ENCODE data around the gene ARHGAP44. TPM values are rescaled to one million over a fixed set of nuclear protein-coding genes. Genes with fewer than 3 reads are reported as not detected.
A peak's percentile ranks its signal among the peaks of the same experiment; 100 is the strongest.
"Not testable (repeated sequence)": the region's sequence is repeated elsewhere in the genome, so short reads cannot be mapped to it uniquely, and the experiment has no call there.

ARHGAP44 gene
- total and polyA plus RNA-seq, 7 experiments from 2014 or later: 0.09 TPM; not detected in 5

DNA sequence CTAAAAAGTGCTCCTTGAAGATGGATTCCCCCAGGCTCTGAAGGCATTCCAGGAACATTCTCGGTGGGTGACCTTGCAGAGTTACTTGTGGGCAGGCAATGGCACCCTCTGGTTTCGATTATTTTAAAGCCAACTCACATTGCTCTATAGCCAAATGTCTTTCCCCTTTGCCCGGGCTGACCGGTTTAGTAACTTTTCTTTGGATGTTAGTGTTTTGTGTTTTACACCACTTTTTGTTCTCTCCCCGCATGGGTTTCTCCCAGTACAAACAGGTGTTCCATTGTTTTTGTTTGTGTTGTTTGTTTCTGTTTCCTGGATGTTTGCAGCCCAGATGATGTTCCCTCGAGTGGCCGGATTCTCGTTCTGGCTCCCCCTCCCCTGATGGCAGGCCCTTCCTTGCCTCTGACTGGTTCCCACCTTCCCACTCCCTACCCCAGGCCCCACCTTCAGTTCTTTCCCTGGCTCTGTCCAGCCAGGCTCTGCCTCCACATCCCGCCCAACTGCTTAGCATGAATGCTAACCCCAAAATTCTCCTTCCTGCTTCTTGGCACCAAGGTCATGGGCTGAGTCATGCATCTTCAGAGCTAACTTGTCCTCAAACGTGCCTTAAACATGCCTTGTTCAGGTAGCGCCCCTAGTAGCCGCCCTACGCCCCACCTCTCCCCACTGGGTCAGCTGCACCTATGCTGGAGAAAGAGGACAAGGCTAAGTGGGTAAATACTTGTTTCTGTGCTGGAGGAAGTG lies 187.9 kb downstream of the ARHGAP44 start:
- DNase-seq: no peak
- H3K4me3 ChIP-seq (ENCODE audit: low read length): no peak overlapping the region
- peaks cover 0 to 4% of the 10 kb centered on the region in 2 donors for H3K4me1 ChIP-seq (ENCODE audit: control insufficient read depth in 2 of 2, insufficient read depth in 2 of 2, low read length in 2 of 2)
- ATAC-seq: no peak
- H3K27ac ChIP-seq (ENCODE audit: low read depth, low read length): no peak overlapping the region
- H3K36me3 Mint-ChIP-seq: no peaks in the 10 kb centered on the region
- H3K36me3 ChIP-seq (ENCODE audit: control insufficient read depth in 2 of 3, insufficient read depth in 3 of 3, low read length in 3 of 3): no peaks in the 10 kb centered on the region
- ChIA-PET CTCF (no interaction called here), POLR2A (interaction anchor here (0.6 kb wide), 1 partner anchor 53 kb away, joined by 3 read pairs; no protein-coding TSS in a partner anchor)
- no peak overlapping the region for H3K27ac Mint-ChIP-seq
- no peak overlapping the region for H3K4me3 Mint-ChIP-seq
- intact Hi-C loops (cut with micrococcal nuclease): no loop called here
- H3K27me3 Mint-ChIP-seq: peaks cover 15 to 48% (median 29%) of the 10 kb centered on the region in 5 donors
- H3K4me1 Mint-ChIP-seq: peaks cover 0 to 5% (median 3%) of the 10 kb centered on the region in 7 donors
- no peaks in the 10 kb centered on the region for H3K9me3 ChIP-seq (ENCODE audit: control insufficient read depth in 2 of 3, low read length in 3 of 3)
- peaks cover 0 to 3% of the 10 kb centered on the region in 2 donors for H3K27me3 ChIP-seq (ENCODE audit: control insufficient read depth in 2 of 2, insufficient read depth in 2 of 2, low read length in 2 of 2)
- peaks cover 0 to 2% (median 0%) of the 10 kb centered on the region in 11 donors for H3K9me3 Mint-ChIP-seq

DNA sequence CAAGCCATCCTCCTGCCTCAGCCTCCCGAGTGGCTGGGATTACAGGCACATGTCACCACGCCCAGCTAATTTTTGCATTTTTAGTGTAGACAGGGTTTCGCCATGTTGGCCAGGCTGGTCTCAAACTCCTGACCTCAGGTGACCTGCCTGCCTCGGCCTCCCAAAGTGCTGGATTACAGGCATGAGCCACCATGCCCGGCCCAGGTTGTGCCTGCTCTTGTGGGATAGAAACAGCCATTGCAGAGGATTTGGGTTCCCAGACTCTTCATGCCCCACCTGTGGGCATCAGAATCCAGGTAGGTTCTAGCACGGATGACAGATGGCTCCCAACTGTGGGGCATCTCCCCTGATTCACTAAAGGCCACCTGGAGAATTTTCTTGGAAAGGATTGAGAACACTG lies 189.5 kb downstream of the ARHGAP44 start:
- H3K4me3 ChIP-seq (ENCODE audit: low read length); H3K27ac Mint-ChIP-seq; H3K4me1 Mint-ChIP-seq; H3K36me3 Mint-ChIP-seq; H3K9me3 ChIP-seq (ENCODE audit: control insufficient read depth in 2 of 3, low read length in 3 of 3); ATAC-seq; H3K27me3 ChIP-seq (ENCODE audit: control insufficient read depth in 2 of 2, insufficient read depth in 2 of 2, low read length in 2 of 2); CTCF ChIA-PET; POLR2A ChIA-PET; H3K9me3 Mint-ChIP-seq; intact Hi-C loops (cut with micrococcal nuclease); H3K36me3 ChIP-seq (ENCODE audit: control insufficient read depth in 2 of 3, insufficient read depth in 3 of 3, low read length in 3 of 3); DNase-seq; H3K27ac ChIP-seq (ENCODE audit: low read depth, low read length); H3K4me3 Mint-ChIP-seq; H3K4me1 ChIP-seq (ENCODE audit: control insufficient read depth in 2 of 2, insufficient read depth in 2 of 2, low read length in 2 of 2): not testable (repeated sequence)
- H3K27me3 Mint-ChIP-seq: peaks cover 7 to 38% (median 21%) of the 10 kb centered on the region in 5 donors

DNA sequence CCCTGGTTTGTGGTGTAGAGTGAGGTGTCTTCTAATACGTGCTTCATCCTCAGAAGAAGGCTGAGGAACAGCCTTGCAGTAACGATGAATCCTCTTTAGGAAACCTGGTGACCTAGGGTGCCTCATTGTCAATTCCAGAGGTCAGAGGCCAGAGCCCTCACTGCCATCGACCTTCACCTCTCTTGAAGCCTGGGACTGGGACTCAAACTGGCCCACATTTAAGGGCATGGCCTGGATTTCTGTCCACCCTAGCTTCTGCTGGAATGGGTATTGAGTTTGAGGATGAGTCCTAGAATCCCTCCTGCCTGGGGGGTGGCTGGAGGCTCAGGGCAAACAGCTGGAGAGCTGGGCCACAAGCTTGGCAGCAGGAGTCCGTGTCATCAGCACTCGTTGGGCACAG lies 189.9 kb downstream of the ARHGAP44 start:
- CTCF ChIA-PET: no interaction called here
- no peak for ATAC-seq
- Histone ChIP-seq H3K4me1 (ENCODE audit: control insufficient read depth in 2 of 2, insufficient read depth in 2 of 2, low read length in 2 of 2) (peaks cover 0 to 10% of the 10 kb centered on the region in 2 donors), H3K4me3 (ENCODE audit: low read length) (no peak overlapping the region), H3K27ac (ENCODE audit: low read depth, low read length) (no peak overlapping the region), H3K36me3 (ENCODE audit: control insufficient read depth in 2 of 3, insufficient read depth in 3 of 3, low read length in 3 of 3) (no peaks in the 10 kb centered on the region), H3K27me3 (ENCODE audit: control insufficient read depth in 2 of 2, insufficient read depth in 2 of 2, low read length in 2 of 2) (peaks cover 0 to 3% of the 10 kb centered on the region in 2 donors), H3K9me3 (ENCODE audit: control insufficient read depth in 2 of 3, low read length in 3 of 3) (no peaks in the 10 kb centered on the region)
- no peak overlapping the region for H3K27ac Mint-ChIP-seq
- H3K9me3 Mint-ChIP-seq: peaks cover 0 to 2% (median 0%) of the 10 kb centered on the region in 11 donors
- no peak overlapping the region for H3K4me3 Mint-ChIP-seq
- H3K27me3 Mint-ChIP-seq: peaks cover 7 to 37% (median 19%) of the 10 kb centered on the region in 5 donors
- no peak for DNase-seq
- intact Hi-C loops (cut with micrococcal nuclease): no loop called here
- peaks cover 0 to 11% (median 3%) of the 10 kb centered on the region in 7 donors for H3K4me1 Mint-ChIP-seq
- POLR2A ChIA-PET: no interaction called here
- no peaks in the 10 kb centered on the region for H3K36me3 Mint-ChIP-seq

DNA sequence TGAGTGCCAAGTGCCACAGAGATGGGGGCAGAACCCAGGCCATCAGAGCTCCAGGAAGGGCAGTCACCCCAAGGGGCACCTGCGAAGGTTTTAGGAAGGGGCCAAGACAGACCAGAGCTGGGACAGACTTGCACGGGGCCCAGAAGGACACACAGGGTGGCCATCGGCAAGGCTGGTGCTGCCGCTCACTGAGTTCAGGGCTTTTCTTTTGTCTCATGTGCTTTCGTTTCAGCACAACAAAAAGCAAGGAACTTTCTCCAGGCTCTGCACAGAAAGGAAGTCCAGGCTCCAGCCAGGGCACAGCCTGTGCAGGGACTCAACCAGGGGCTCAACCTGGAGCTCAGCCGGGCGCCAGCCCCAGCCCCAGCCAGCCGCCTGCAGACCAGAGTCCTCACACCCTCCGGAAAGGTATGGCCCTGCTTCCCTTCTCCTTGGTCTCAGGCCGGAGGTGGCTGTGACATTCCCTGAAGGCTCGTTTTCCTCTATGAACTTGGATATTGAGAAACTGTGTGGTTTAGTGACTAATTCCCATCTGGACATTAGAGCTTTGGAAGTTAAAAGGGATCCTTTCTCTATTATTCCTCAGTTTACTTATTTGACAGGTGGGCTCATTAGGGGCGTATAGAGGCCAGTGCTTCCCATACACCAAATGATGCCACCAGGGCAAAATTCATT lies 190.7 kb downstream of the ARHGAP44 start:
- Mint-ChIP-seq H3K27ac (no peak overlapping the region), H3K4me3 (no peak overlapping the region), H3K36me3 (no peaks in the 10 kb centered on the region), H3K9me3 (peaks cover 0 to 3% (median 0%) of the 10 kb centered on the region in 11 donors), H3K4me1 (peaks cover 0 to 8% (median 0%) of the 10 kb centered on the region in 7 donors), H3K27me3 (peaks cover 3 to 30% (median 16%) of the 10 kb centered on the region in 5 donors)
- Histone ChIP-seq H3K4me1 (ENCODE audit: control insufficient read depth in 2 of 2, insufficient read depth in 2 of 2, low read length in 2 of 2) (peaks cover 0 to 10% of the 10 kb centered on the region in 2 donors), H3K4me3 (ENCODE audit: low read length) (no peak overlapping the region), H3K36me3 (ENCODE audit: control insufficient read depth in 2 of 3, insufficient read depth in 3 of 3, low read length in 3 of 3) (no peaks in the 10 kb centered on the region), H3K27me3 (ENCODE audit: control insufficient read depth in 2 of 2, insufficient read depth in 2 of 2, low read length in 2 of 2) (peaks cover 0 to 3% of the 10 kb centered on the region in 2 donors), H3K27ac (ENCODE audit: low read depth, low read length) (no peak overlapping the region), H3K9me3 (ENCODE audit: control insufficient read depth in 2 of 3, low read length in 3 of 3) (no peaks in the 10 kb centered on the region)
- CTCF ChIA-PET: no interaction called here
- POLR2A ChIA-PET: no interaction called here
- intact Hi-C loops (cut with micrococcal nuclease): no loop called here
- DNase-seq: no peak
- ATAC-seq: no peak

DNA sequence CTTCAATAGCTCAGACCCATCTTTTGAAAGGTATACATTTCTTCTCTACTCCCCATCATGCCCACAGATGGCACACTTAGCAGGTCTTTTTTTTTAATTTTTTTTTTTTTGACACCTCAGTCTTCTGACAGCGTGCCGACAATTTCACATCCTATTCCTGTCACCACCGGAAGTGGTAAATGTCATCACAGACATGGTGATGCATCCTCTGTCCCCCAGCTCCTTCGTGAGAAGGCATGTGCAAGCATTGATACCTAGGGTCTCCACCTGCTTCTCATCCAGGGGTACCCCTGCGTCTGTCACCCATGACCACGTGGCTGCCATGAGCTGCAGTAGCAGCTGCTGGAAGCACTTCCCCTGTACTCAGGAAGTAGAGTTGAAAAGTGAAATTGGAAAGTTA lies 192.9 kb downstream of the ARHGAP44 start:
- Mint-ChIP-seq H3K36me3 (no peaks in the 10 kb centered on the region), H3K4me3 (no peak overlapping the region), H3K27ac (no peak overlapping the region), H3K27me3 (peaks cover 0 to 16% (median 10%) of the 10 kb centered on the region in 5 donors), H3K9me3 (peaks cover 0 to 2% (median 0%) of the 10 kb centered on the region in 11 donors), H3K4me1 (peaks cover 0 to 8% (median 0%) of the 10 kb centered on the region in 7 donors)
- H3K4me3 ChIP-seq (ENCODE audit: low read length): no peak overlapping the region
- no peak overlapping the region for H3K27ac ChIP-seq (ENCODE audit: low read depth, low read length)
- peaks cover 0 to 10% of the 10 kb centered on the region in 2 donors for H3K4me1 ChIP-seq (ENCODE audit: control insufficient read depth in 2 of 2, insufficient read depth in 2 of 2, low read length in 2 of 2)
- no peaks in the 10 kb centered on the region for H3K36me3 ChIP-seq (ENCODE audit: control insufficient read depth in 2 of 3, insufficient read depth in 3 of 3, low read length in 3 of 3)
- DNase-seq: no peak
- ATAC-seq: peak; percentile 63
- ChIA-PET CTCF (no interaction called here), POLR2A (no interaction called here)
- intact Hi-C loops (cut with micrococcal nuclease): no loop called here
- H3K9me3 ChIP-seq (ENCODE audit: control insufficient read depth in 2 of 3, low read length in 3 of 3): no peaks in the 10 kb centered on the region
- H3K27me3 ChIP-seq (ENCODE audit: control insufficient read depth in 2 of 2, insufficient read depth in 2 of 2, low read length in 2 of 2): no peaks in the 10 kb centered on the region

DNA sequence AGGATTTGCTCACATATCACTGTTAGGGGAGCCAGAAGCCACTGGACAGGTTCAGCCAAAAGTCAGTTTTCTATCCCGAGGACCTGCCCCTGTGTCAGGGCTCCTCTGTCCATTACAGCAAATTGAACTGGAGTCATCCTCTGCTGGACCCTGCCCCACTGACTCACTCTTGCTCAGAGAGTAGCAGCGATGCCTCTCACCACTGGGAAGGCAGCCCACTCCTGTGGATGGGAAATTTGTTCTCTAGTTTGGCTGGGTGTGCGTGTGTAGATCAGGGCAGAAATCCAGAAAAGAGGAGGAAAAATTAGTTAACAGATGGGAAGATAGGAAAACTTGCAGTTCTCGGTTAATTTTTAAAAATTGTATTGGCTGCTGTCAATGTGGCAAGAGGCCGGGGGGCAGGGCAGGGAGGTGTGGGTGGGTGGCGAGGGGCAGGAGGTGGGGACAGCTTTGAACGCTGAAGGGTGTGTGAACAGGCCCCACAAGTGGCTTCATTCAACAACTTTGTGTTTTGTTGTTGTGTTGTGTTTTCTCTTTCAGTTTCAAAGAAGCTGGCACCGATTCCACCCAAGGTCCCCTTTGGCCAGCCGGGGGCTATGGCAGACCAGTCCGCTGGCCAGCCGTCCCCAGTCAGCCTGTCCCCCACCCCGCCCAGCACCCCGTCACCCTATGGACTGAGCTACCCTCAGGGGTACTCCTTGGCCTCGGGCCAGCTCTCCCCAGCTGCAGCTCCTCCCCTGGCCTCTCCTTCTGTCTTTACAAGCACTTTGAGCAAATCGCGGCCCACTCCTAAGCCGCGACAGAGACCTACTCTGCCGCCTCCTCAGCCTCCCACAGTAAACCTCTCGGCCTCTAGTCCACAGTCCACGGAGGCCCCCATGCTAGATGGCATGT lies 194.9 kb downstream of the ARHGAP44 start:
- ChIA-PET CTCF (no interaction called here), POLR2A (no interaction called here)
- DNase-seq: no peak
- H3K4me3 Mint-ChIP-seq: no peak overlapping the region
- H3K9me3 Mint-ChIP-seq: peaks cover 0 to 3% (median 0%) of the 10 kb centered on the region in 11 donors
- Histone ChIP-seq H3K9me3 (ENCODE audit: control insufficient read depth in 2 of 3, low read length in 3 of 3) (no peaks in the 10 kb centered on the region), H3K36me3 (ENCODE audit: control insufficient read depth in 2 of 3, insufficient read depth in 3 of 3, low read length in 3 of 3) (no peaks in the 10 kb centered on the region), H3K4me1 (ENCODE audit: control insufficient read depth in 2 of 2, insufficient read depth in 2 of 2, low read length in 2 of 2) (peaks cover 0 to 10% of the 10 kb centered on the region in 2 donors), H3K27me3 (ENCODE audit: control insufficient read depth in 2 of 2, insufficient read depth in 2 of 2, low read length in 2 of 2) (no peaks in the 10 kb centered on the region), H3K4me3 (ENCODE audit: low read length) (no peak overlapping the region), H3K27ac (ENCODE audit: low read depth, low read length) (no peak overlapping the region)
- intact Hi-C loops (cut with micrococcal nuclease): no loop called here
- ATAC-seq: no peak
- H3K4me1 Mint-ChIP-seq: peaks cover 0 to 8% (median 0%) of the 10 kb centered on the region in 7 donors
- H3K27ac Mint-ChIP-seq: no peak overlapping the region
- no peaks in the 10 kb centered on the region for H3K36me3 Mint-ChIP-seq
- H3K27me3 Mint-ChIP-seq: peaks cover 0 to 4% (median 0%) of the 10 kb centered on the region in 5 donors
